IMR-90 (cell line): ENCODE measurements around the gene SRBD1. TPM values are rescaled to one million over a fixed set of nuclear protein-coding genes. Genes with fewer than 3 reads are reported as not detected.

Experiments
- ATAC-seq: fragments of 200-7000 bp; cut with Tn5 transposase; 2 replicates; pipeline ENCODE4 v1.9.1; 2020; ENCODE audit warnings: low read depth, mild to moderate bottlenecking, moderate library complexity
- BruUV-seq: library from RNA; stranded (reverse); fragments of 400-500 nt; replicated peaks from 2 replicates; lab custom pipeline; 2021; lab: Mats Ljungman, UMichigan
- CTCF ChIA-PET: fragments of 300-600 bp; formaldehyde crosslinking; extraction: SDS; loops from one replicate; lab custom pipeline; 2021; ENCODE audit warnings: antibody characterized with exemption; lab: Yijun Ruan, JAX
- POLR2A ChIA-PET: fragments of 300-600 bp; sonication (Branson Sonifier 250); formaldehyde crosslinking; loops from one replicate; lab custom pipeline; 2022; ENCODE audit warnings: antibody characterized with exemption; ENCODE audit not compliant: unreplicated experiment; lab: Charles Lee
- DNase-seq: peaks from one replicate; pipeline ENCODE4 v3.0.0; 2013
- H2AFZ ChIP-seq: replicated peaks from 2 replicates; pipeline ENCODE3; 2013; ENCODE audit warnings: low read length, mild to moderate bottlenecking; ENCODE audit not compliant: poor library complexity
- H2AK5ac ChIP-seq: 2 replicates; pipeline ENCODE4 v1.6.1; 2013; ENCODE audit warnings: low read depth, low read length, inconsistent platforms
- H2AK9ac ChIP-seq: replicated peaks from 2 replicates; pipeline ENCODE3; 2013; ENCODE audit warnings: mild to moderate bottlenecking, low read depth, low read length, moderate library complexity; ENCODE audit not compliant: poor library complexity
- H2BK120ac ChIP-seq: 2 replicates; pipeline ENCODE4 v1.6.1; 2013; ENCODE audit warnings: low read depth, low read length, inconsistent platforms
- H2BK15ac ChIP-seq: 3 replicates; pipeline ENCODE4 v1.6.1; 2013; ENCODE audit warnings: low read depth, low read length, inconsistent platforms
- H2BK20ac ChIP-seq: 2 replicates; pipeline ENCODE4 v1.6.1; 2013; ENCODE audit warnings: low read depth, mild to moderate bottlenecking, inconsistent platforms, low read length, moderate library complexity
- H2BK5ac ChIP-seq: 2 replicates; pipeline ENCODE4 v1.6.1; 2013; ENCODE audit warnings: mild to moderate bottlenecking, low read depth, low read length, inconsistent platforms; ENCODE audit not compliant: poor library complexity, severe bottlenecking
- H3K14ac ChIP-seq: replicated peaks from 2 replicates; pipeline ENCODE4 v1.6.1; 2013; ENCODE audit warnings: low read depth, low read length, inconsistent platforms
- H3K18ac ChIP-seq: 2 replicates; pipeline ENCODE4 v1.6.1; 2013; ENCODE audit warnings: low read depth, low read length, control low read depth
- H3K23ac ChIP-seq: 2 replicates; pipeline ENCODE4 v1.6.1; 2013; ENCODE audit warnings: low read depth, low read length, inconsistent platforms
- H3K27ac ChIP-seq: 2 replicates; pipeline ENCODE4 v1.5.1; 2013; ENCODE audit warnings: mild to moderate bottlenecking, control low read depth, low read length; ENCODE audit not compliant: insufficient read depth
- H3K27me3 ChIP-seq: 2 replicates; pipeline ENCODE4 v1.6.1; 2013; ENCODE audit warnings: low read length; ENCODE audit not compliant: control insufficient read depth, insufficient read depth
- H3K36me3 ChIP-seq: 2 replicates; pipeline ENCODE4 v1.6.1; 2013; ENCODE audit warnings: low read length, mixed read lengths; ENCODE audit not compliant: control insufficient read depth, insufficient read depth
- H3K4ac ChIP-seq: 2 replicates; pipeline ENCODE4 v1.6.1; 2013; ENCODE audit warnings: low read depth, low read length, inconsistent platforms
- H3K4me1 ChIP-seq: 2 replicates; pipeline ENCODE4 v1.6.1; 2013; ENCODE audit warnings: low read length, mixed read lengths; ENCODE audit not compliant: control insufficient read depth, insufficient read depth
- H3K4me2 ChIP-seq: 2 replicates; pipeline ENCODE4 v1.6.1; 2013; ENCODE audit warnings: low read depth, mild to moderate bottlenecking, control low read depth, low read length, moderate library complexity
- H3K4me3 ChIP-seq: 2 replicates; pipeline ENCODE4 v1.5.1; 2013; ENCODE audit warnings: low read depth, mild to moderate bottlenecking, control low read depth, low read length, moderate library complexity; ENCODE audit not compliant: insufficient read depth
- H3K56ac ChIP-seq: 2 replicates; pipeline ENCODE4 v1.6.1; 2013; ENCODE audit warnings: low read length, inconsistent platforms; ENCODE audit not compliant: insufficient read depth; ENCODE audit errors: extremely low read depth
- H3K79me1 ChIP-seq, 2 experiments: 2 replicates each; pipeline ENCODE4 v1.6.1; 2013; ENCODE audit warnings: low read length in 2 of 2, inconsistent platforms in 1 of 2, low read depth in 1 of 2
- H3K9ac ChIP-seq: 2 replicates; pipeline ENCODE4 v1.6.1; 2013; ENCODE audit warnings: low read depth, low read length, control low read depth
- H3K9me1 ChIP-seq: 2 replicates; pipeline ENCODE4 v1.6.1; 2013; ENCODE audit warnings: low read length, inconsistent platforms; ENCODE audit not compliant: insufficient read depth
- H3K9me3 ChIP-seq: 2 replicates; pipeline ENCODE4 v1.6.1; 2013; ENCODE audit warnings: low read length; ENCODE audit not compliant: control insufficient read depth, insufficient read depth
- H4K20me1 ChIP-seq: 2 replicates; pipeline ENCODE4 v1.6.1; 2013; ENCODE audit warnings: low read length, inconsistent platforms; ENCODE audit not compliant: insufficient read depth
- H4K5ac ChIP-seq: 2 replicates; pipeline ENCODE4 v1.6.1; 2013; ENCODE audit warnings: mild to moderate bottlenecking, low read depth, low read length, control low read depth
- H4K8ac ChIP-seq, 2 experiments: 2 replicates each; pipeline ENCODE4 v1.6.1; 2013; ENCODE audit warnings: low read depth in 2 of 2, low read length in 2 of 2, control low read depth in 1 of 2, inconsistent platforms in 1 of 2
- H4K91ac ChIP-seq: 2 replicates; pipeline ENCODE4 v1.6.1; 2013; ENCODE audit warnings: low read depth, low read length, inconsistent platforms; ENCODE audit not compliant: insufficient read depth
- BHLHE40 ChIP-seq: fragments of 150-350 bp; IDR thresholded peaks from 2 replicates; pipeline ENCODE4 v1.6.1; 2016; ENCODE audit warnings: mild to moderate bottlenecking, low read depth, low read length
- FOS ChIP-seq: fragments of 150-350 bp; IDR thresholded peaks from 2 replicates; pipeline ENCODE4 v1.6.1; 2016; ENCODE audit warnings: low read depth, low read length
- MAFK ChIP-seq: IDR thresholded peaks from 2 replicates; pipeline ENCODE4 v1.6.1; 2012; ENCODE audit warnings: low read depth, low read length, improper control_type of control experiment
- MAZ ChIP-seq: IDR thresholded peaks from 2 replicates; pipeline ENCODE4 v1.6.1; 2012; ENCODE audit warnings: low read depth, mild to moderate bottlenecking, low read length, improper control_type of control experiment, moderate library complexity, borderline replicate concordance
- NFE2L2 ChIP-seq: fragments of 150-350 bp; IDR thresholded peaks from 2 replicates; pipeline ENCODE4 v1.6.1; 2016; ENCODE audit warnings: low read depth, mild to moderate bottlenecking, low read length
- WGBS, 2 experiments: methylation state at CpG; one replicate each; pipeline versions ENCODE4 v1.1.5 to v1.1.7; 2013; ENCODE audit warnings: missing lambda C conversion rate in 2 of 2; ENCODE audit not compliant: insufficient read length in 1 of 2; ENCODE audit errors: extremely low coverage in 2 of 2; 5-methylcytosine and 5-hydroxymethylcytosine counted together
- dilution Hi-C: fragments of 300-500 bp; cut with HindIII; formaldehyde crosslinking; loops from one replicate; pipeline ENCODE4 v1.14.3; 2018; ENCODE audit warnings: low sequenced_read_pairs; ENCODE audit not compliant: unreplicated experiment
- in situ Hi-C: fragments of 300-500 bp; cut with MboI; formaldehyde crosslinking; loops from 3 replicates; pipeline ENCODE4 v1.14.3; 2019; ENCODE audit warnings: low sequenced_read_pairs, inconsistent platforms, mixed read lengths
- intact Hi-C: fragments of 100-400 bp; cut with micrococcal nuclease; formaldehyde crosslinking; loops from 2 replicates; pipeline ENCODE4 v1.10.0; 2022
- polyA plus RNA-seq, 3 experiments: library from polyadenylated mRNA; depleted of rRNA; stranded (reverse); fragments of >200 nt; gene quantifications; 2 replicates each; pipeline ENCODE4 v1.2.3, GENCODE V29; 2012; ENCODE audit warnings: low replicate concordance in 1 of 3
- total RNA-seq: library from RNA; depleted of rRNA; stranded (reverse); fragments of >200 nt; gene quantifications from 2 replicates; pipeline ENCODE4 v1.2.3, GENCODE V29; 2012

The SRBD1 gene
- total and polyA plus RNA-seq, 2 of the 4 experiments (the other 2 are of a cell fraction), result 3.5 to 14.7 TPM

- Histone ChIP-seq H2BK20ac (no peak overlapping the region), H2AK5ac (no peak overlapping the region), H3K27ac (no peak overlapping the region), H3K4ac (no peak overlapping the region), H4K91ac (no peak overlapping the region), H3K4me2 (no peak overlapping the region; the same call in 1 of the 2 replicates), H3K27me3 (peaks cover 11% of the 10 kb centered on the region), H3K9me3 (no peaks in the 10 kb centered on the region), H4K20me1 (no peaks in the 10 kb centered on the region), H3K4me1 (peaks cover 9% of the 10 kb centered on the region), H3K56ac (no peak overlapping the region), H3K23ac (no peak overlapping the region), H2AFZ (no peak overlapping the region), H3K9me1 (0 out of 2 replicates have a peak, but pooled peaks cover 4% of the 10 kb centered on the region), H2BK15ac (no peak overlapping the region), H3K9ac (no peak overlapping the region), H3K18ac (peak overlapping the region; percentile 9; the same call in 1 of the 2 replicates), H2BK120ac (no peak overlapping the region), H3K36me3 (no peaks in the 10 kb centered on the region), H4K5ac (no peak overlapping the region; the same call in 1 of the 2 replicates), H3K4me3 (no peak overlapping the region), H2AK9ac (no peak overlapping the region), H3K79me1 (no peaks in the 10 kb centered on the region), H4K8ac (0 out of 4 replicates have a peak overlapping the region, but pooled peaks of 1 of the 2 experiments have one; percentile 21), H2BK5ac (no peak overlapping the region), H3K14ac (no peak overlapping the region)
- ChIA-PET POLR2A (no interaction called here), CTCF (no interaction called here)
- ATAC-seq (peak; percentile 48), DNase-seq (peak; percentile 86)
- TF ChIP-seq BHLHE40 (peak; percentile 21; the same call in 1 of the 2 replicates), NFE2L2 (peak; percentile 99), MAZ (no peak), FOS (peak; percentile 65; the same call in 1 of the 2 replicates), MAFK (peak; percentile 95)
- in situ Hi-C loops (no loop called here), intact Hi-C loops (no loop called here), dilution Hi-C loops (no loop called here)
- WGBS, 2 experiments, result no CpG with 5 or more reads among the region's 4 CpGs
- BruUV-seq, result no TSS peak
Measured at GRCh38 chr2:45616658-45617411, 5.8 kb upstream of the SRBD1 start.
